Stimulated activated CD8-positive, alpha-beta memory T cell treated with anti-CD3 and anti-CD28 coated beads, Interleukin-7, amount 100 ng/mL, for 48 hours (primary cell): ENCODE results near the gene DLL1.
"Not testable (repeated sequence)": the region's sequence is repeated elsewhere in the genome, so short reads cannot be mapped to it uniquely, and the experiment has no call there.

Experiments
- DNase-seq, 2 donors: peaks; one replicate each; pipeline ENCODE4 v3.0.0-alpha.2; 2020; ENCODE audit warnings: low read depth in 1 of 2; ENCODE audit errors: extremely low read depth in 1 of 2

DLL1 gene

GRCh38 chr6:170269151-170269845 is 21.6 kb downstream of the DLL1 start:
- no peak for DNase-seq

- DNase-seq = no peak
Measured at GRCh38 chr6:170268216-170269129, 22.4 kb downstream of the DLL1 start.

- DNase-seq = no peak
Measured at GRCh38 chr6:170267688-170268087, 23.2 kb downstream of the DLL1 start.

- no peak for DNase-seq
Measured at GRCh38 chr6:170266061-170266825, 24.6 kb downstream of the DLL1 start.

GRCh38 chr6:170265655-170266054 is 25.2 kb downstream of the DLL1 start:
- no peak for DNase-seq

- not testable (repeated sequence) for DNase-seq
Measured at GRCh38 chr6:170264644-170265043, 26.2 kb downstream of the DLL1 start.

- DNase-seq = no peak
Measured at GRCh38 chr6:170264086-170264485, 26.8 kb downstream of the DLL1 start.

GRCh38 chr6:170263410-170263809 is 27.5 kb downstream of the DLL1 start:
- DNase-seq = no peak

- DNase-seq = no peak
Measured at GRCh38 chr6:170262489-170263088, 28.3 kb downstream of the DLL1 start.

- no peak for DNase-seq
Measured at GRCh38 chr6:170261643-170262488, 29.0 kb downstream of the DLL1 start.

- no peak for DNase-seq
Measured at GRCh38 chr6:170260686-170261085, 30.2 kb downstream of the DLL1 start.

GRCh38 chr6:170259278-170259677 is 31.6 kb downstream of the DLL1 start:
- no peak for DNase-seq

- DNase-seq = no peak
Measured at GRCh38 chr6:170258407-170258806, 32.5 kb downstream of the DLL1 start.

GRCh38 chr6:170257376-170257775 is 33.5 kb downstream of the DLL1 start:
- DNase-seq = no peak

- DNase-seq = no peak
Measured at GRCh38 chr6:170256641-170257040, 34.2 kb downstream of the DLL1 start.

- no peak for DNase-seq
Measured at GRCh38 chr6:170255426-170256125, 35.3 kb downstream of the DLL1 start.

- no peak for DNase-seq
Measured at GRCh38 chr6:170254315-170255213, 36.3 kb downstream of the DLL1 start.

GRCh38 chr6:170253910-170254269 is 37.0 kb downstream of the DLL1 start:
- DNase-seq = no peak
